GM19372 (cell line): ENCODE results near the gene ZNRF2.

ENCODE experiments used
- ATAC-seq: cut with Tn5 transposase; IDR thresholded peaks from one replicate; pipeline ENCODE4 v1.9.1; 2021; ENCODE audit warnings: mild to moderate bottlenecking, low read depth, moderate library complexity; ENCODE audit not compliant: unreplicated experiment

ZNRF2 gene

GRCh38 chr7:30284298-30285066 lies at the start of gene ZNRF2:
Gene ZNRF2, plus strand, starts transcription at chr7:30284597. Its CDS starts 761 bp downstream, at chr7:30285358.
- peak; percentile 81 for ATAC-seq

GRCh38 chr7:30237271-30237695 lies 47.1 kb upstream of the ZNRF2 start:
- ATAC-seq = no peak

- peak; percentile 84 for ATAC-seq
Measured at GRCh38 chr7:30238721-30239441, 45.5 kb upstream of the ZNRF2 start.

- ATAC-seq = no peak
Measured at GRCh38 chr7:30240106-30240800, 44.1 kb upstream of the ZNRF2 start.

- no peak for ATAC-seq
Measured at GRCh38 chr7:30241767-30242166, 42.6 kb upstream of the ZNRF2 start.

- no peak for ATAC-seq
Measured at GRCh38 chr7:30244340-30244739, 40.1 kb upstream of the ZNRF2 start.

GRCh38 chr7:30245913-30246312 lies 38.5 kb upstream of the ZNRF2 start:
- no peak for ATAC-seq

- ATAC-seq = no peak
Measured at GRCh38 chr7:30246392-30246791, 38.0 kb upstream of the ZNRF2 start.

- no peak for ATAC-seq
Measured at GRCh38 chr7:30247541-30248401, 36.6 kb upstream of the ZNRF2 start.

GRCh38 chr7:30249316-30249715 lies 35.1 kb upstream of the ZNRF2 start:
- ATAC-seq = no peak

- ATAC-seq = no peak
Measured at GRCh38 chr7:30249986-30250774, 34.2 kb upstream of the ZNRF2 start.

GRCh38 chr7:30251708-30252329 lies 32.6 kb upstream of the ZNRF2 start:
- no peak for ATAC-seq

GRCh38 chr7:30252885-30253795 lies 31.3 kb upstream of the ZNRF2 start:
- ATAC-seq = no peak

GRCh38 chr7:30253796-30254165 lies 30.6 kb upstream of the ZNRF2 start:
- ATAC-seq = no peak

- ATAC-seq = no peak
Measured at GRCh38 chr7:30254248-30254647, 30.1 kb upstream of the ZNRF2 start.

GRCh38 chr7:30254717-30255063 lies 29.7 kb upstream of the ZNRF2 start:
- ATAC-seq = no peak

GRCh38 chr7:30255064-30255769 lies 29.2 kb upstream of the ZNRF2 start:
- ATAC-seq = no peak
